GM23338 (cell line): ENCODE data around the gene GPRIN1. TPM values are rescaled to one million over a fixed set of nuclear protein-coding genes. Genes with fewer than 3 reads are reported as not detected.

Experiments
- ATAC-seq: fragments of 200-7000 bp; cut with Tn5 transposase; 3 replicates; pipeline ENCODE4 v1.9.1; 2020
- DNase-seq: peaks from one replicate; pipeline ENCODE4 v3.0.0-alpha.2; 2015; ENCODE audit warnings: low spot score
- H2AFZ ChIP-seq: fragments of 200-600 bp; sonication (generic); 2 replicates; pipeline ENCODE4 v1.8.0; 2016; ENCODE audit warnings: antibody characterized with exemption, mild to moderate bottlenecking, moderate library complexity
- H3F3A ChIP-seq: fragments of 200-600 bp; sonication (generic); replicated peaks from 2 replicates; pipeline ENCODE4 v1.8.0; 2017; ENCODE audit warnings: antibody characterized with exemption, mixed run types, low read depth
- H3K27ac ChIP-seq: fragments of 200-600 bp; sonication (generic); 2 replicates; pipeline ENCODE4 v1.6.1; 2016; ENCODE audit warnings: low read depth
- H3K27me3 ChIP-seq: fragments of 200-600 bp; sonication (generic); 2 replicates; pipeline ENCODE4 v1.8.0; 2016; ENCODE audit warnings: mild to moderate bottlenecking, mixed run types, moderate library complexity; ENCODE audit not compliant: insufficient read depth
- H3K36me3 ChIP-seq: fragments of 200-600 bp; sonication (generic); 2 replicates; pipeline ENCODE4 v1.8.0; 2016; ENCODE audit warnings: mild to moderate bottlenecking; ENCODE audit not compliant: insufficient read depth
- H3K4me1 ChIP-seq: fragments of 200-600 bp; sonication (generic); 2 replicates; pipeline ENCODE4 v1.8.0; 2016; ENCODE audit warnings: mild to moderate bottlenecking, moderate library complexity; ENCODE audit not compliant: insufficient read depth
- H3K4me2 ChIP-seq: fragments of 200-600 bp; sonication (generic); 2 replicates; pipeline ENCODE4 v1.7.1; 2017; ENCODE audit warnings: mixed run types
- H3K4me3 ChIP-seq: fragments of 200-600 bp; sonication (generic); 2 replicates; pipeline ENCODE4 v1.6.1; 2016; ENCODE audit warnings: mixed run types
- H3K79me2 ChIP-seq: fragments of 200-600 bp; sonication (generic); replicated peaks from 2 replicates; pipeline ENCODE4 v1.8.0; 2017; ENCODE audit warnings: mild to moderate bottlenecking; ENCODE audit not compliant: insufficient read depth
- H3K9me2 ChIP-seq: fragments of 200-600 bp; sonication (generic); 2 replicates; pipeline ENCODE4 v1.8.0; 2017; ENCODE audit not compliant: insufficient read depth
- H4K20me1 ChIP-seq: fragments of 200-600 bp; sonication (generic); replicated peaks from 2 replicates; pipeline ENCODE4 v1.8.0; 2017; ENCODE audit warnings: mild to moderate bottlenecking; ENCODE audit not compliant: insufficient read depth
- H3K27ac Mint-ChIP-seq: 2 replicates; pipeline ENCODE4 v1.8.0; 2020; ENCODE audit warnings: inconsistent platforms, mild to moderate bottlenecking, moderate library complexity, mixed read lengths
- H3K27me3 Mint-ChIP-seq: 3 replicates; pipeline ENCODE4 v1.8.0; 2022; ENCODE audit warnings: low read depth, mild to moderate bottlenecking, moderate library complexity, mixed read lengths, inconsistent platforms; ENCODE audit not compliant: insufficient read depth, poor library complexity
- H3K36me3 Mint-ChIP-seq: 3 replicates; pipeline ENCODE4 v1.8.0; 2021; ENCODE audit warnings: low read depth, mild to moderate bottlenecking, inconsistent platforms, moderate library complexity, mixed read lengths
- H3K4me1 Mint-ChIP-seq: 3 replicates; pipeline ENCODE4 v1.8.0; 2020; ENCODE audit warnings: mild to moderate bottlenecking, inconsistent platforms, mixed read lengths
- H3K4me3 Mint-ChIP-seq: 3 replicates; pipeline ENCODE4 v1.8.0; 2021; ENCODE audit warnings: moderate library complexity, mild to moderate bottlenecking, inconsistent platforms, mixed read lengths
- H3K9me3 Mint-ChIP-seq: 3 replicates; pipeline ENCODE4 v1.8.0; 2020; ENCODE audit warnings: moderate library complexity, mild to moderate bottlenecking, inconsistent platforms, mixed read lengths
- CTCF ChIP-seq, 2 experiments: fragments of 200-600 bp in 1 of 2; sonication (generic) in 1 of 2; conservative IDR thresholded peaks; 2 replicates each; pipeline versions ENCODE4 v1.5.1 to v1.6.1; 2016 to 2017; ENCODE audit warnings: antibody characterized with exemption in 2 of 2, low read depth in 2 of 2, mild to moderate bottlenecking in 2 of 2, moderate library complexity in 1 of 2
- JUNB ChIP-seq: IDR thresholded peaks from one replicate; pipeline ENCODE4 v1.6.1; 2016; ENCODE audit warnings: antibody characterized with exemption; ENCODE audit not compliant: unreplicated experiment
- NANOG ChIP-seq: IDR thresholded peaks from 2 replicates; pipeline ENCODE4 v1.6.1; 2016; ENCODE audit warnings: antibody characterized with exemption, borderline replicate concordance
- STAT1 ChIP-seq: IDR thresholded peaks from one replicate; pipeline ENCODE4 v1.6.1; 2016; ENCODE audit warnings: antibody characterized with exemption; ENCODE audit not compliant: unreplicated experiment
- ZNF331 ChIP-seq: fragments of 250-450 bp; sonication (Bioruptor Pico); IDR thresholded peaks from 2 replicates; pipeline ENCODE4 v1.5.0; 2020; ENCODE audit warnings: low read depth, mild to moderate bottlenecking, moderate library complexity
- ZNF462 ChIP-seq: fragments of 250-450 bp; sonication (Bioruptor Pico); IDR thresholded peaks from 2 replicates; pipeline ENCODE4 v1.5.0; 2020; ENCODE audit warnings: mild to moderate bottlenecking, moderate library complexity
- polyA plus RNA-seq: library from polyadenylated mRNA; unstranded; fragments of >200 nt; fragmentation: Nextera tagmentation; extraction: Ambion mirVana; gene quantifications from 2 replicates; pipeline ENCODE4 v1.2.1, GENCODE V29; 2016
- total RNA-seq: library from RNA; depleted of rRNA; stranded (reverse); fragments of >200 nt; shearing (Covaris generic); gene quantifications from 2 replicates; pipeline ENCODE4 v1.2.3, GENCODE V29; 2014
- TF ChIP-seq, protein P1 (sequence below): IDR thresholded peaks from 2 replicates; pipeline ENCODE4 v1.6.1; 2016; ENCODE audit warnings: antibody characterized with exemption
- TF ChIP-seq, protein P2 (sequence below): IDR thresholded peaks from one replicate; pipeline ENCODE4 v1.6.1; 2018; ENCODE audit warnings: antibody characterized with exemption; ENCODE audit not compliant: unreplicated experiment

Gene GPRIN1
- total and polyA plus RNA-seq, 2 experiments from 2014 or later = 3.8 to 14.6 TPM

- no peak for TF ChIP-seq CTCF (conservative IDR thresholded peaks at IDR 0.05; ENCODE audit: low read depth in 2 of 2)
- TF ChIP-seq, protein P1, sequence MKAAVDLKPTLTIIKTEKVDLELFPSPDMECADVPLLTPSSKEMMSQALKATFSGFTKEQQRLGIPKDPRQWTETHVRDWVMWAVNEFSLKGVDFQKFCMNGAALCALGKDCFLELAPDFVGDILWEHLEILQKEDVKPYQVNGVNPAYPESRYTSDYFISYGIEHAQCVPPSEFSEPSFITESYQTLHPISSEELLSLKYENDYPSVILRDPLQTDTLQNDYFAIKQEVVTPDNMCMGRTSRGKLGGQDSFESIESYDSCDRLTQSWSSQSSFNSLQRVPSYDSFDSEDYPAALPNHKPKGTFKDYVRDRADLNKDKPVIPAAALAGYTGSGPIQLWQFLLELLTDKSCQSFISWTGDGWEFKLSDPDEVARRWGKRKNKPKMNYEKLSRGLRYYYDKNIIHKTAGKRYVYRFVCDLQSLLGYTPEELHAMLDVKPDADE = no peak
- TF ChIP-seq, protein P2, sequence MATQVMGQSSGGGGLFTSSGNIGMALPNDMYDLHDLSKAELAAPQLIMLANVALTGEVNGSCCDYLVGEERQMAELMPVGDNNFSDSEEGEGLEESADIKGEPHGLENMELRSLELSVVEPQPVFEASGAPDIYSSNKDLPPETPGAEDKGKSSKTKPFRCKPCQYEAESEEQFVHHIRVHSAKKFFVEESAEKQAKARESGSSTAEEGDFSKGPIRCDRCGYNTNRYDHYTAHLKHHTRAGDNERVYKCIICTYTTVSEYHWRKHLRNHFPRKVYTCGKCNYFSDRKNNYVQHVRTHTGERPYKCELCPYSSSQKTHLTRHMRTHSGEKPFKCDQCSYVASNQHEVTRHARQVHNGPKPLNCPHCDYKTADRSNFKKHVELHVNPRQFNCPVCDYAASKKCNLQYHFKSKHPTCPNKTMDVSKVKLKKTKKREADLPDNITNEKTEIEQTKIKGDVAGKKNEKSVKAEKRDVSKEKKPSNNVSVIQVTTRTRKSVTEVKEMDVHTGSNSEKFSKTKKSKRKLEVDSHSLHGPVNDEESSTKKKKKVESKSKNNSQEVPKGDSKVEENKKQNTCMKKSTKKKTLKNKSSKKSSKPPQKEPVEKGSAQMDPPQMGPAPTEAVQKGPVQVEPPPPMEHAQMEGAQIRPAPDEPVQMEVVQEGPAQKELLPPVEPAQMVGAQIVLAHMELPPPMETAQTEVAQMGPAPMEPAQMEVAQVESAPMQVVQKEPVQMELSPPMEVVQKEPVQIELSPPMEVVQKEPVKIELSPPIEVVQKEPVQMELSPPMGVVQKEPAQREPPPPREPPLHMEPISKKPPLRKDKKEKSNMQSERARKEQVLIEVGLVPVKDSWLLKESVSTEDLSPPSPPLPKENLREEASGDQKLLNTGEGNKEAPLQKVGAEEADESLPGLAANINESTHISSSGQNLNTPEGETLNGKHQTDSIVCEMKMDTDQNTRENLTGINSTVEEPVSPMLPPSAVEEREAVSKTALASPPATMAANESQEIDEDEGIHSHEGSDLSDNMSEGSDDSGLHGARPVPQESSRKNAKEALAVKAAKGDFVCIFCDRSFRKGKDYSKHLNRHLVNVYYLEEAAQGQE = no peak
- no peak for TF ChIP-seq STAT1
- TF ChIP-seq ZNF331 (CRISPR knock-in tag) = no peak
- no peak for TF ChIP-seq JUNB
Measured at GRCh38 chr5:176652136-176652535, 42.2 kb upstream of the GPRIN1 start (continued).

GRCh38 chr5:176651472-176651980, 41.6 kb upstream of the GPRIN1 start:
- peaks cover 35% of the 10 kb centered on the region for H3K79me2 ChIP-seq
- H3K27ac ChIP-seq = no peak overlapping the region
- H3K4me1 ChIP-seq = peaks cover 13% of the 10 kb centered on the region
- H3F3A ChIP-seq = 0 out of 2 replicates have a peak, but pooled peaks cover 2% of the 10 kb centered on the region
- Mint-ChIP-seq H3K4me3 (no peak overlapping the region), H3K27ac (no peak overlapping the region), H3K36me3 (peaks cover 8% of the 10 kb centered on the region; the same call in 2 of the 3 replicates), H3K4me1 (peaks cover 34% of the 10 kb centered on the region), H3K27me3 (peaks cover 7% of the 10 kb centered on the region), H3K9me3 (no peaks in the 10 kb centered on the region)
- no peak overlapping the region for H3K4me2 ChIP-seq
- H3K9me2 ChIP-seq = no peaks in the 10 kb centered on the region; the same call in 1 of the 2 replicates
- ATAC-seq (no peak), DNase-seq (peak; percentile 35)
- no peaks in the 10 kb centered on the region for H4K20me1 ChIP-seq
- no peak overlapping the region for H3K4me3 ChIP-seq
- no peaks in the 10 kb centered on the region for H3K27me3 ChIP-seq
- no peaks in the 10 kb centered on the region for H3K36me3 ChIP-seq
- H2AFZ ChIP-seq = no peak overlapping the region
- TF ChIP-seq, protein P2 = no peak
- no peak for TF ChIP-seq NANOG
- TF ChIP-seq ZNF331 (CRISPR knock-in tag) = no peak
- no peak for TF ChIP-seq ZNF462
